Adipose tissue (tissue), 3 donors: ENCODE measurements around the gene SIK1. TPM values are rescaled to one million over a fixed set of nuclear protein-coding genes. Genes with fewer than 3 reads are reported as not detected.

Source experiments
- H3K27ac ChIP-seq: one replicate; pipeline ENCODE4 v1.5.1; 2013; ENCODE audit warnings: low read depth, low read length
- WGBS, 3 donors: extraction: QIAGEN DNeasy Blood & Tissue Kit; methylation state at CpG; one replicate each; pipeline ENCODE4 v1.1.7; 2013; 5-methylcytosine and 5-hydroxymethylcytosine counted together
- polyA plus RNA-seq, 3 donors: library from polyadenylated mRNA; stranded (reverse); fragments of 200-250 nt; gene quantifications; one replicate each; pipeline ENCODE4 v1.2.3, GENCODE V29; 2013
- donor health status: healthy with polysubstance abuse.
- donor health status: Bipolar disorder and iron deficiency.
- donor health status: healthy.

Gene SIK1
- polyA plus RNA-seq, 3 donors, result 9.7 to 21.7 (median 19.6) TPM

DNA sequence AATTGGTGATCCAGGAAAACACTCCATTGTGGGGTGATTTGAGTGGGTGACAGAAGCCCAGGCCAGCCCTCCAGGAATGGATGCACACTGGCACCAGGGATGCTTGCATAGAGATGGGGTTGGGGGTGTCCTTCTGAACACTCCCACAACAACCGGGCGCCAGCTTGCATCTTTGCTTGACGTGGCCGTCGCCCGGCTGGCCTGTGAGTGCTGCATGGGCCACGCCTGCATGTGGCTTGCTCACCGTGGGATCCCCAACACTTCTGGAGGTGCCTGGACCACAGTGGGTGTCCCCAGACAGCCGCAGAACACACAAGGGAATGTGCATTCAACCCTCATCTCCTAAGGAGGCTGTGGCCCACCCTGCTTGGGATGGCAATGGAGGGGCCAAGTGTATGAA lies 55.1 kb downstream of the SIK1 start:
- no peak overlapping the region for H3K27ac ChIP-seq
- 95 to 97% (median 97%) methylated on average over 9 of the region's 9 CpGs for WGBS, 3 donors

- 71 to 85% (median 73%) methylated on average over 2 of the region's 2 CpGs for WGBS, 3 donors
- H3K27ac ChIP-seq, result no peak overlapping the region
Measured at GRCh38 chr21:43370888-43371570, 55.9 kb downstream of the SIK1 start.

DNA sequence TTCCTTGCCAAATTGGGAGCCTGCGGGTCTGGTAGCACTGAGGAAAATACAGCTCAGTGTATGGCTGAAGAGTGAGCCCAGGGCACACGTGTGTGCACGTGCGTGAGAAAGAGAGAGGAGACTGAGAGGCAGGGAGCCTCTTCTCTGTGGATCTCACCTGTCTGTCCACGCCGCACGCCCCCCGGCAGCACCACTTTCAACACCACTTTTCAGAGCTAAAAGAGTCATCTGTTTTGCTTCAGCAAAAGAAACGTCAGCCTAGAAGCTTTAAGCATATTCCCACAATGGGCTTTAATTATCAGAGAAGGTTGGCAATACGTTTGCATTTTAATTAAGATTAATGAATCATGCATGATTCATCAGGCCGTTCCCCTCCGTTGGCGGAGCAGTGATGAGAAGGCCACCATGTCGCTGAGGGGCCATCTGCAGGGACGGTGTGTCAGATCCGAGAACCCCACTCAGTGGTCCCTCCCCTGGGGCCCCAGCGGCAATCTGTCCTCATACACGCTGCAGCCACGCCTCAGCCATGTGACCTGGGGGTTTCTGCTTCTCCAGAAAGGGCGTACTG lies 56.8 kb downstream of the SIK1 start:
- H3K27ac ChIP-seq, result no peak overlapping the region
- WGBS, 3 donors, result 65 to 83% (median 67%) methylated on average over 20 of the region's 20 CpGs

GRCh38 chr21:43369596-43370090 lies 57.3 kb downstream of the SIK1 start:
- no peak overlapping the region for H3K27ac ChIP-seq
- 67 to 79% (median 69%) methylated on average over 18 of the region's 18 CpGs for WGBS, 3 donors

DNA sequence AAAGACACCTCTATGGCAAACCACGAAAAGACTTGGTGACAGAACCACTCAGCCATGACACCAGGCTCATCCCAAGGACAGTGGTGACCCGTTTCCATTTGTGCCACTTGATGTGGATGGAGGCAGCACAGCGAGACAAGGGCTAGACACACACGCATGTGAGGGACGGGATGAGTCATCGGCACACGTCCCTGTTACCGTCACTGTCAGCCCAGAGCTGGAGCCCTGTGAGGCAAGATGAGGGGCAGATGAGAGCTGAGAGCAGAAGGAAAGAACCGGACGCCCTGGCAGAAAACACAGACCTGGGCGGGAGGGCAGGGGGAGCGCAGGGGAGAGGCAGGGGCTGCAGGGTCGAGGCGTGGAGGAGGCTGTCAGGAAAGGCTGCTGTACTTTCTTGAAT lies 57.8 kb downstream of the SIK1 start:
- H3K27ac ChIP-seq, result no peak overlapping the region
- 55 to 73% (median 58%) methylated on average over 14 of the region's 14 CpGs for WGBS, 3 donors

- no peak overlapping the region for H3K27ac ChIP-seq
- WGBS, 3 donors, result 82 to 95% (median 94%) methylated on average over 6 of the region's 6 CpGs
Measured at GRCh38 chr21:43368685-43369084, 58.2 kb downstream of the SIK1 start.

DNA sequence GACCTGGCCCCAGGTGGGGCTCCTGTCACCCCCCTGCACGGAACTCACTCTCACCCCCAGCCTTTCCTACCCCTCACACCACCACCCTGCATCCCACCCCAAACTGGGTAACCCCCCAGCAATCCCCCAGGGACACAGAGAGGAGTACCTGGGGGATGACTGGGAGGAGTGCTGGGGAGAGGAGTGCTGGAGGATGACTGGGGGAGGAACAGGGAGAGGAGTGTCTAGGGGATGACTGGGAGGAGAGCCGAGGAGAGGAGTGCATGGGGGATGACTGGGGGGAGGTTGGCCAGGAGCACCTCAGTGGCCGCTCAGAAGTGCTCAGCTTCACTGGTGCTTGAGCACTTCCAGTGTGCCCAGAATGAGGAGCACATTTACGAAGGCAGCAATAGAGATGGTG lies 59.1 kb downstream of the SIK1 start:
- H3K27ac ChIP-seq, result no peak overlapping the region
- 87 to 89% (median 88%) methylated on average over 4 of the region's 4 CpGs for WGBS, 3 donors

GRCh38 chr21:43367296-43367695 lies 59.6 kb downstream of the SIK1 start:
- 73 to 86% (median 82%) methylated on average over 16 of the region's 16 CpGs for WGBS, 3 donors

GRCh38 chr21:43366656-43367055 lies 60.3 kb downstream of the SIK1 start:
- 87 to 92% (median 88%) methylated on average over 19 of the region's 19 CpGs for WGBS, 3 donors
- H3K27ac ChIP-seq, result no peak overlapping the region

More at GRCh38 chr21:43367296-43367695, 59.6 kb downstream of the SIK1 start:
- H3K27ac ChIP-seq, result no peak overlapping the region

- H3K27ac ChIP-seq, result no peak overlapping the region
- 64 to 83% (median 65%) methylated on average over 20 of the region's 20 CpGs for WGBS, 3 donors
Measured at GRCh38 chr21:43365611-43366426, 61.1 kb downstream of the SIK1 start.

- H3K27ac ChIP-seq, result no peak overlapping the region
- WGBS, 3 donors, result 69 to 82% (median 74%) methylated on average over 18 of the region's 18 CpGs
Measured at GRCh38 chr21:43364851-43365424, 62.0 kb downstream of the SIK1 start.

Other genes with a start within 250 kb of the SIK1 start
- under 1 TPM; 0.09 to 0.34 (median 0.27) TPM for gene HSF2BP, start 232.4 kb upstream of the SIK1 start, polyA plus RNA-seq
- gene RRP1B, start 232.4 kb upstream of the SIK1 start, polyA plus RNA-seq, result 10 to 100 TPM in 1 of 3 donors, 1 to 10 TPM in 2; 7.2 to 16.4 (median 9.7) TPM